GM12875 (cell line): ENCODE data around the gene PDXDC1.

Experiments used
- H3K4me3 ChIP-seq: one replicate; pipeline ENCODE4 v1.5.1; 2011; ENCODE audit warnings: low read depth, low read length, control low read depth
- TF ChIP-seq, protein P1 (sequence below): IDR thresholded peaks from 2 replicates; pipeline ENCODE4 v1.5.1; 2011; ENCODE audit warnings: low read depth, mild to moderate bottlenecking, control low read depth, inconsistent platforms, low read length, moderate library complexity, borderline replicate concordance; ENCODE audit not compliant: insufficient read depth

Gene PDXDC1

DNA sequence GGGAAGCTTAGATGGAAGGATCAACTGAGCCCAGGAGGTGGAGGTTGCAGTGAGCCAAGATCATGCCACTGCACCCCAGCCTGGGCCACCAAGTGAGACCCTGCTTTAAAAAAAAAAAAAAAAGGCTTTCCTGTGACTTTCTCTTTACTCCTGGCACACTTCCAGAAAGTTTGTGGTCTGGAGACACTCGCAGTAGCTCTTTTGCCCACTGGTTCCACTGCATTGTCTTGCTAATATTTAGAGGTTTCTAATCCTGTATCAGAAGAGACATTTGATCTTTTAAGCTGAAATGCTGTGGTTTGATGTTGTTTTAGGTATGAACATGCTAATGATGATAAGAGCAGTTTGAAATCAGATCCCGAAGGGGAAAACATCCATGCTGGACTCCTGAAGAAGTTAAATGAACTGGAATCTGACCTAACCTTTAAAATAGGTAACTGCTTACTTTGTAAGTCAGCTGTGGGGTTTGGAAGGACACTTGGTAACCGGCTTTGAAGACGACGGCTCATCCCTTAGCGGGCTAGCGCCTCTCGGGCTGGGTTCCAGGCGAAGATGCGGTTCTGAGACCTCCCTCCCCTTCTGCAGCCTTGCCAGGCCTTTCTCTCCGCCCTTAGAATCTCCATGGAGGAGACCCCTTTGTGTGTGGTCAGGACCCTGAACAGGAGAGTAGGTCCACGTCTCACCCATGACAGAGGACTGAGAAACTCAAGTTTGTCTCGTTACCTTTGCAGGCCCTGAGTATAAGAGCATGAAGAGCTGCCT is 57.9 kb downstream of the PDXDC1 start:
- TF ChIP-seq, protein P1, sequence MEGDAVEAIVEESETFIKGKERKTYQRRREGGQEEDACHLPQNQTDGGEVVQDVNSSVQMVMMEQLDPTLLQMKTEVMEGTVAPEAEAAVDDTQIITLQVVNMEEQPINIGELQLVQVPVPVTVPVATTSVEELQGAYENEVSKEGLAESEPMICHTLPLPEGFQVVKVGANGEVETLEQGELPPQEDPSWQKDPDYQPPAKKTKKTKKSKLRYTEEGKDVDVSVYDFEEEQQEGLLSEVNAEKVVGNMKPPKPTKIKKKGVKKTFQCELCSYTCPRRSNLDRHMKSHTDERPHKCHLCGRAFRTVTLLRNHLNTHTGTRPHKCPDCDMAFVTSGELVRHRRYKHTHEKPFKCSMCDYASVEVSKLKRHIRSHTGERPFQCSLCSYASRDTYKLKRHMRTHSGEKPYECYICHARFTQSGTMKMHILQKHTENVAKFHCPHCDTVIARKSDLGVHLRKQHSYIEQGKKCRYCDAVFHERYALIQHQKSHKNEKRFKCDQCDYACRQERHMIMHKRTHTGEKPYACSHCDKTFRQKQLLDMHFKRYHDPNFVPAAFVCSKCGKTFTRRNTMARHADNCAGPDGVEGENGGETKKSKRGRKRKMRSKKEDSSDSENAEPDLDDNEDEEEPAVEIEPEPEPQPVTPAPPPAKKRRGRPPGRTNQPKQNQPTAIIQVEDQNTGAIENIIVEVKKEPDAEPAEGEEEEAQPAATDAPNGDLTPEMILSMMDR: no peak
- no peak overlapping the region for H3K4me3 ChIP-seq

DNA sequence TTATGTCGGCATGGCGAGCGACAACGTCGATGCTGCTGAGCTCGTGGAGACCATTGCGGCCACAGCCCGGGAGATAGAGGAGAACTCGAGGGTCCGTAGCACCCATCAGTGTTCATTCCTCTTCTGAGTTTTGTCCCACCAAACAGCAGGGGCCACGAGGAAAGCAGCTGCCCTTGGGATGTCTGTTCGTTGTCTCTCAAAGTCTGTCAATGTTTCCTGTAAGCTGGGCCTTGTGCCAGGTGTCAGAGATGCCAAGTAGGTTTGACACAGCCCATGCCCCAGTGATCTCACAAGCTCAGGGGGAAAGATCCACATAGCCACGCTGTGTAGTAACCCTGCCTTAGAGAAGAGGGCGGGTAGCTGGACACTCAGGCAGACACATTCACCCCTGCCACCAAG is 58.5 kb downstream of the PDXDC1 start:
- H3K4me3 ChIP-seq: no peak overlapping the region
- TF ChIP-seq, protein P1: no peak

DNA sequence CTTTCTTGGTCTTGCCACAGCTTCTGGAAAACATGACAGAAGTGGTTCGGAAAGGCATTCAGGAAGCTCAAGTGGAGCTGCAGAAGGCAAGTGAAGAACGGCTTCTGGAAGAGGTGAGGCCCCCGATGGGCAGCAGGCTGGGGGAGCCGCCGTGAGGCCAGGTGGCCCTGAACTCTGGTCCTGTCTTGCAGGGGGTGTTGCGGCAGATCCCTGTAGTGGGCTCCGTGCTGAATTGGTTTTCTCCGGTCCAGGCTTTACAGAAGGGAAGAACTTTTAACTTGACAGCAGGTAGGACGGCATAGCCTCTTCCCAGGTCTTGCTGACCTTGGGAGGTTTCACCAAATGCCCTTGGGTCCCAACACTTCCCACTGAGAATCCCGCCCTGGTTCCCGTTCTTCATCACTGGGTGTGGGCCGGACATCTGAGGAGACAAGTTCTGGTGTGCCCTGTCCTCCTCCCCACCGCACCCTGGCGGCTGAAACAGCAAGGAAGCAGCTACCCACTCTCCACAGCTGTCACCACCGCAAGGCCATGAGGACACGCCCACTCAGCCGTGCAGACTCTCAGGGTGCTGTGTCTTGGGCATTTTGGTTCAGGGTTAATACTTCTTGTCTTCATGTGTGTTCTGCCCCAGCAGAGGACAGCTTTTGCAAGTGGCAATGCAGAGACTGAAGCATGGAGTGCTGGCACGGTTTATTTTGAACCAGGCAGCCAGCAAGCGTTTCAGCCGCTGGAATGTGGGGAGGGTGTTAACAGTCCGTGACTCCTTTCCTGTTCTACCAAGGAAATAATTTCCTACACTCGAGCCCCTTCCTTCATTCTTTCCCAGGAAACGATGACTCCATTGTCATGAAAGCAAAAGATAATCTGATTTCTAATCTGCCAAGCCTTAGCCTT is 59.7 kb downstream of the PDXDC1 start:
- no peak overlapping the region for H3K4me3 ChIP-seq
- TF ChIP-seq, protein P1: no peak

DNA sequence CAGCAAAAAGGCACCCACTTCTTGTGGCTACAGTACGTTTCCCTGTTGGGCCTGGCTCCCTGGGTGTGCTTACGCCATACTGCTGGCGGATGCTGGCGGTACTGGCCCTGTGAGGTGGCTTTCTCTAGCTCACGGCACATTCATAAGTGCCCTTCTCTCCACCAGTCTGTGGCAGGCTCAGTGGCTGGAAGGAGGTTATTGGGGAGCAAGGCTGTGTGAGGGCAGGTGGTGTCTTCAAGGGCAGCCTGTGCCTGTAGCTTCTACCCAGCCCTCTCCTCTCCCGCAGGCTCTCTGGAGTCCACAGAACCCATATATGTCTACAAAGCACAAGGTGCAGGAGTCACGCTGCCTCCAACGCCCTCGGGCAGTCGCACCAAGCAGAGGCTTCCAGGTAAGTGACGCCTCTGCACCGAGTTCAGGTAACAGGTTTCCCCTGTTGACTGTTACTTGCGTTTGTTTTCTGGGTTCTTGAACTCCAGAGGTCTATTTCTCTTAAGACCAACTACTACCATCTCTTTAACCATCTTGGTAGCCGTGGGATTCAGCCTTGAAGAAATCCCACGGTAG is 60.4 kb downstream of the PDXDC1 start:
- TF ChIP-seq, protein P1: no peak
- no peak overlapping the region for H3K4me3 ChIP-seq

DNA sequence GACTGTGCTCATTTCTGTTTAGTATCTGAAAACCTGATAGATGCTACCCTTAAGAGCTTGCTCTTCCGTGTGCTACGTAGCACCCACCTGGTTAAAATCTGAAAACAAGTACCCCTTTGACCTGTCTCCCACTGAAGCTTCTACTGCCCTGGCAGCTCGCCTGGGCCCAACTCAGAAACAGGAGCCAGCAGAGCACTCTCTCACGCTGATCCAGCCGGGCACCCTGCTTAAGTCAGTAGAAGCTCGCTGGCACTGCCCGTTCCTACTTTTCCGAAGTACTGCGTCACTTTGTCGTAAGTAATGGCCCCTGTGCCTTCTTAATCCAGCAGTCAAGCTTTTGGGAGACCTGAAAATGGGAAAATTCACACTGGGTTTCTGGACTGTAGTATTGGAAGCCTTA is 62.2 kb downstream of the PDXDC1 start:
- TF ChIP-seq, protein P1: no peak
- H3K4me3 ChIP-seq: no peak overlapping the region

DNA sequence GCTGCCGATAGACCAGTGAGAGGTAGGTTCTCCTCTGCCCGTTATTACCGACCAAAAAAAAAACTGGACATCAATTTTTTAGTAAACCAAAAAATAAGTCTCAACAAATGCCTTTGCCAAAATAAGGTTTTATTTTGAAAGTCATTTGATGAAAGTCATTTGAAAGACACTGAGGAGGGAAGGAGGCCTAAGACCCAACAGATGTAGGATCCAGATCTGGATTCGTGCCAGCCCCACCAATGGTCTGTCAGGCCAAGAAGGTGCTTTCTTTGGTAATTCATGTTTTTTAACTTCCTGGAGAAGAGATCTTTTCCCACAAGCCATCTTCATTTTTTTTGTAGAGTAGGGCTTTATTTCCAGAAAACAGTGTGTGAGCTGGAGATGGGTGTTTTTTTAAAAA is 62.9 kb downstream of the PDXDC1 start:
- H3K4me3 ChIP-seq: no peak overlapping the region
- TF ChIP-seq, protein P1: no peak
